Mesothelial cell of epicardium (in vitro differentiated cells): Measurements from ENCODE around the gene STOM. TPM values are rescaled to one million over a fixed set of nuclear protein-coding genes. Genes with fewer than 3 reads are reported as not detected.

ENCODE experiments used
- DNase-seq, 2 experiments: peaks; one replicate each; pipeline ENCODE4 v3.0.0; 2021; ENCODE audit warnings: low spot score in 2 of 2; ENCODE audit not compliant: unreplicated experiment in 2 of 2
- H3K27ac Mint-ChIP-seq: 2 replicates; pipeline ENCODE4 v1.8.0; 2021; ENCODE audit warnings: mixed read lengths
- H3K27me3 Mint-ChIP-seq: 2 replicates; pipeline ENCODE4 v1.8.0; 2021; ENCODE audit warnings: low read depth, mixed read lengths
- H3K36me3 Mint-ChIP-seq: 2 replicates; pipeline ENCODE4 v1.8.0; 2021; ENCODE audit warnings: mixed read lengths
- H3K4me1 Mint-ChIP-seq: 2 replicates; pipeline ENCODE4 v1.8.0; 2021; ENCODE audit warnings: mixed read lengths
- H3K4me3 Mint-ChIP-seq: 2 replicates; pipeline ENCODE4 v1.8.0; 2021; ENCODE audit warnings: mild to moderate bottlenecking, moderate library complexity, mixed read lengths
- H3K9me3 Mint-ChIP-seq: 2 replicates; pipeline ENCODE4 v1.8.0; 2021; ENCODE audit warnings: mixed read lengths
- total RNA-seq: library from RNA; stranded (reverse); gene quantifications from 3 replicates; pipeline ENCODE4 v1.2.1, GENCODE V29; 2021
- TF ChIP-seq, protein P1 (sequence below): fragments of 200-600 bp; sonication (generic); IDR thresholded peaks from one replicate; pipeline ENCODE4 v1.5.0; 2021; ENCODE audit warnings: antibody characterized with exemption; ENCODE audit not compliant: unreplicated experiment

The STOM gene
- 48.4 to 53.9 TPM (median 53.2 TPM) in 3 replicates for total RNA-seq

- H3K27me3 Mint-ChIP-seq = no peaks in the 10 kb centered on the region
- H3K4me1 Mint-ChIP-seq = peaks cover 66% of the 10 kb centered on the region
- H3K27ac Mint-ChIP-seq = peak within 1 kb of the TSS; percentile 80
- H3K4me3 Mint-ChIP-seq = peak within 1 kb of the TSS; percentile 81
- no peaks in the 10 kb centered on the region for H3K9me3 Mint-ChIP-seq
- H3K36me3 Mint-ChIP-seq = no peaks in the 10 kb centered on the region
- DNase-seq = no peak
- TF ChIP-seq, protein P1, sequence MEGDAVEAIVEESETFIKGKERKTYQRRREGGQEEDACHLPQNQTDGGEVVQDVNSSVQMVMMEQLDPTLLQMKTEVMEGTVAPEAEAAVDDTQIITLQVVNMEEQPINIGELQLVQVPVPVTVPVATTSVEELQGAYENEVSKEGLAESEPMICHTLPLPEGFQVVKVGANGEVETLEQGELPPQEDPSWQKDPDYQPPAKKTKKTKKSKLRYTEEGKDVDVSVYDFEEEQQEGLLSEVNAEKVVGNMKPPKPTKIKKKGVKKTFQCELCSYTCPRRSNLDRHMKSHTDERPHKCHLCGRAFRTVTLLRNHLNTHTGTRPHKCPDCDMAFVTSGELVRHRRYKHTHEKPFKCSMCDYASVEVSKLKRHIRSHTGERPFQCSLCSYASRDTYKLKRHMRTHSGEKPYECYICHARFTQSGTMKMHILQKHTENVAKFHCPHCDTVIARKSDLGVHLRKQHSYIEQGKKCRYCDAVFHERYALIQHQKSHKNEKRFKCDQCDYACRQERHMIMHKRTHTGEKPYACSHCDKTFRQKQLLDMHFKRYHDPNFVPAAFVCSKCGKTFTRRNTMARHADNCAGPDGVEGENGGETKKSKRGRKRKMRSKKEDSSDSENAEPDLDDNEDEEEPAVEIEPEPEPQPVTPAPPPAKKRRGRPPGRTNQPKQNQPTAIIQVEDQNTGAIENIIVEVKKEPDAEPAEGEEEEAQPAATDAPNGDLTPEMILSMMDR = no peak
Measured at GRCh38 chr9:121369595-121370265, at the start of gene STOM. Gene STOM (minus strand): TSS chr9:121370250. CDS start chr9:121370187, 63 bp downstream.

DNA sequence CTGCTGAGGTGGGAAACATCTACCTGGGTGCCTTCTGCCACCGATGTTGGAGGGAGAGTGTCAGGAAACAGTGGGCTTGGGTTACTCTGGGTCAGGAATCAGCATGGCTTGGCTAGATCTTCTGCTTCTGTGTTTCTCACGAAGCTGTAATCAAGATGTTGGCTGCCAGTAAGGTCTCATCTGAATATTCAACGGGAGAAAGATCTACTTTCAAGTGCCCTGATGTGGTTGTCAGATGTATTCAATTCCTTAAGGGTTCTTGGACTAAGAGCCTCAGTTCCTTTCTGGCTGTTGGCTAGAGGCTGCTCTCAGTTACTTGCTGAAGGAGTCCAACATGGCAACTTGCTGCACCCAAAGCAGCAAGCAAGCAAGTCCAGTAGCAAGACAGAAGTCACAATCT lies 41.9 kb upstream of the STOM start:
- H3K4me1 Mint-ChIP-seq = no peaks in the 10 kb centered on the region
- TF ChIP-seq, protein P1 = no peak
- no peaks in the 10 kb centered on the region for H3K9me3 Mint-ChIP-seq
- H3K27ac Mint-ChIP-seq = no peak overlapping the region
- H3K36me3 Mint-ChIP-seq = no peaks in the 10 kb centered on the region
- no peak overlapping the region for H3K4me3 Mint-ChIP-seq
- no peak for DNase-seq
- H3K27me3 Mint-ChIP-seq = peaks cover 12% of the 10 kb centered on the region

DNA sequence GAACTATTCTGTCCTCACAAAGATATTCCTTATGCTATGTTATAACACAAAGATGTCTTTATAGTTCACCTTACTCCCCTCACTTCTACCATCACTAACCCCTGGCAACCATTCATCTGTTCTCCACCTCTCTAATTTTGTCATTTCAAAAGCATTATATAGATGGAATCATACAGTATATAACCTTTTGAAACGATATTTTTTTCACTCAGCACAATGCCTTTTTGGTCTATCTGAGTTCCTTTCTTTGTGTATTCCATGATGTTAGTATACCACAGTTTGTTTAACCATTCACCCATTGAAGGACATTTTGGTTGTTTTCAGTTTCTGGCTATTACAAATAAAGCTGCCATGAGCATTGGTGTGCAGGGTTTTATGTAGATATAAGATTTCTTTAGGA lies 35.8 kb upstream of the STOM start:
- Mint-ChIP-seq H3K4me1 (no peaks in the 10 kb centered on the region), H3K4me3 (no peak overlapping the region), H3K27me3 (peaks cover 6% of the 10 kb centered on the region), H3K27ac (no peak overlapping the region), H3K9me3 (peaks cover 8% of the 10 kb centered on the region), H3K36me3 (no peaks in the 10 kb centered on the region)
- no peak for DNase-seq
- TF ChIP-seq, protein P1 = no peak

DNA sequence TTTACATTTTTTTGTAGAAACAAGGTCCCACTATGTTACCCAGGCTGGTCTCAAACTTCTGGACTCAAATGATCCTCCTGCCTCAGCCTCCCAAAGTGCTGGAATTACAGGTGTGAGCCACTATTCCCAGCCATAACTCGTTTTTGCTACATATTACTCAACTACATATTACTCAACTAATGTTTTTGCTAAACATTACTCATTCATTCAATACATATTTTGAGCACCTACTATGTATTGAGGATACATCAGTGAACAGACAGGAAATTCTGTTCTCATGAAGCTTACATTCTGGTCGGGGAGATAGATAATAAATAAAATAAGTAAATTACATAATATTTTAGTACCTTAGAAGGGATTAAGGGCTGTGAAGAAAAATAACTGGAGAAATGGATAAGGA lies 34.9 kb upstream of the STOM start:
- H3K36me3 Mint-ChIP-seq = no peaks in the 10 kb centered on the region
- no peak overlapping the region for H3K4me3 Mint-ChIP-seq
- no peak overlapping the region for H3K27ac Mint-ChIP-seq
- H3K9me3 Mint-ChIP-seq = peaks cover 8% of the 10 kb centered on the region
- peaks cover 2% of the 10 kb centered on the region for H3K4me1 Mint-ChIP-seq
- peaks cover 2% of the 10 kb centered on the region for H3K27me3 Mint-ChIP-seq
- TF ChIP-seq, protein P1 = no peak
- DNase-seq = no peak

GRCh38 chr9:121399883-121400607 lies 30.0 kb upstream of the STOM start:
- H3K9me3 Mint-ChIP-seq = peaks cover 17% of the 10 kb centered on the region
- H3K27ac Mint-ChIP-seq = no peak overlapping the region
- H3K4me3 Mint-ChIP-seq = no peak overlapping the region
- H3K27me3 Mint-ChIP-seq = peaks cover 2% of the 10 kb centered on the region
- TF ChIP-seq, protein P1 = peak; percentile 90
- H3K4me1 Mint-ChIP-seq = peaks cover 7% of the 10 kb centered on the region
- DNase-seq = no peak
- peaks cover 13% of the 10 kb centered on the region for H3K36me3 Mint-ChIP-seq
